Kidney epithelial cell (primary cell): ENCODE results near the gene TEX264. TPM values are rescaled to one million over a fixed set of nuclear protein-coding genes. Genes with fewer than 3 reads are reported as not detected.

Source experiments
- DNase-seq: peaks from one replicate; pipeline ENCODE4 v3.0.0-alpha.2; 2010; ENCODE audit warnings: low read depth
- H3K27me3 ChIP-seq: 2 replicates; pipeline ENCODE4 v1.6.0; 2011; ENCODE audit warnings: low read length; ENCODE audit not compliant: control insufficient read depth, insufficient read depth
- H3K36me3 ChIP-seq: 2 replicates; pipeline ENCODE4 v1.5.1; 2011; ENCODE audit warnings: low read length; ENCODE audit not compliant: control insufficient read depth, insufficient read depth
- H3K4me3 ChIP-seq: 2 replicates; pipeline ENCODE4 v1.5.1; 2011; ENCODE audit warnings: low read depth, mild to moderate bottlenecking, control low read depth, low read length
- CTCF ChIP-seq: IDR thresholded peaks from 2 replicates; pipeline ENCODE4 v1.5.1; 2011; ENCODE audit warnings: mild to moderate bottlenecking, moderate library complexity, low read length, control low read depth, inconsistent platforms; ENCODE audit not compliant: insufficient read depth, poor library complexity, severe bottlenecking
- total RNA-seq: library from RNA; depleted of rRNA; stranded (reverse); fragments of >200 nt; gene quantifications from 2 replicates; pipeline ENCODE4 v1.2.3, GENCODE V29; 2015

The TEX264 gene
- total RNA-seq, 1 donor from 2014 or later, result 75.7 TPM

GRCh38 chr3:51686056-51686455 lies 15.0 kb downstream of the TEX264 start:
- H3K36me3 ChIP-seq, result peaks cover 1% of the 10 kb centered on the region

GRCh38 chr3:51686512-51687215 lies 15.6 kb downstream of the TEX264 start:
- Histone ChIP-seq H3K4me3 (no peak overlapping the region), H3K27me3 (no peaks in the 10 kb centered on the region), H3K36me3 (peaks cover 1% of the 10 kb centered on the region)
- DNase-seq, result no peak
- TF ChIP-seq CTCF, result no peak

More at GRCh38 chr3:51686056-51686455, 15.0 kb downstream of the TEX264 start:
- DNase-seq, result no peak
- Histone ChIP-seq H3K4me3 (no peak overlapping the region), H3K27me3 (no peaks in the 10 kb centered on the region)
- no peak for TF ChIP-seq CTCF

- Histone ChIP-seq H3K4me3 (no peak overlapping the region), H3K36me3 (peaks cover 1% of the 10 kb centered on the region), H3K27me3 (no peaks in the 10 kb centered on the region)
- TF ChIP-seq CTCF, result no peak
- no peak for DNase-seq
Observed at GRCh38 chr3:51687431-51688205, 16.6 kb downstream of the TEX264 start.

GRCh38 chr3:51688206-51688600 lies 17.2 kb downstream of the TEX264 start:
- no peak for TF ChIP-seq CTCF
- DNase-seq, result no peak
- Histone ChIP-seq H3K4me3 (no peak overlapping the region), H3K27me3 (no peaks in the 10 kb centered on the region), H3K36me3 (no peaks in the 10 kb centered on the region)

- no peak overlapping the region for H3K4me3 ChIP-seq
- H3K27me3 ChIP-seq, result no peaks in the 10 kb centered on the region
- TF ChIP-seq CTCF, result no peak
- H3K36me3 ChIP-seq, result no peaks in the 10 kb centered on the region
- DNase-seq, result no peak
Observed at GRCh38 chr3:51691021-51691420, 20.0 kb downstream of the TEX264 start.
